B cell (primary cell): ENCODE data around the gene SHISA3. TPM values are rescaled to one million over a fixed set of nuclear protein-coding genes. Genes with fewer than 3 reads are reported as not detected.

Source experiments
- ATAC-seq: fragments of 200-7000 bp; cut with Tn5 transposase; one replicate; pipeline ENCODE4 v1.10.0; 2021; ENCODE audit warnings: low read depth, mild to moderate bottlenecking, moderate number of reproducible peaks, moderate library complexity
- CTCF ChIA-PET: fragments of 350-600 bp; sonication (Branson Sonifier 250); formaldehyde crosslinking; loops from one replicate; lab custom pipeline; 2021; ENCODE audit warnings: antibody characterized with exemption, inconsistent platforms; lab: Charles Lee
- POLR2A ChIA-PET: fragments of 350-600 bp; sonication (Branson Sonifier 250); formaldehyde crosslinking; loops from one replicate; lab custom pipeline; 2021; ENCODE audit warnings: antibody characterized with exemption; lab: Charles Lee
- DNase-seq: peaks from one replicate; pipeline ENCODE4 v3.0.0; 2013
- H2AFZ ChIP-seq: 2 replicates; pipeline ENCODE4 v1.6.1; 2012; ENCODE audit warnings: mild to moderate bottlenecking, low read depth, low read length; ENCODE audit not compliant: insufficient read depth, poor library complexity, severe bottlenecking
- H3K27ac ChIP-seq, 2 donors: 1 replicate in 1 of 2; 2 replicates in 1 of 2; pipeline ENCODE4 v1.5.1; 2012 to 2013; ENCODE audit warnings: low read length in 2 of 2, mild to moderate bottlenecking in 2 of 2, moderate library complexity in 1 of 2
- H3K27me3 ChIP-seq, 4 experiments: fragments of 200-600 bp in 1 of 4; sonication (generic) in 1 of 4; replicated peaks in 1 of 4; 1 replicate in 2 of 4; 2 replicates in 2 of 4; pipeline versions ENCODE4 v1.6.1 to v1.7.0; 2013 to 2016; ENCODE audit warnings: low read length in 3 of 4, mild to moderate bottlenecking in 2 of 4, mixed read lengths in 1 of 4, moderate library complexity in 1 of 4; ENCODE audit not compliant: insufficient read depth in 4 of 4, control insufficient read depth in 3 of 4; ENCODE audit errors: control extremely low read depth in 1 of 4
- H3K36me3 ChIP-seq, 2 experiments: replicated peaks in 1 of 2; 1 replicate in 1 of 2; 2 replicates in 1 of 2; pipeline versions ENCODE4 v1.6.1 to v1.7.1; 2013; ENCODE audit warnings: low read length in 1 of 2; ENCODE audit not compliant: insufficient read depth in 2 of 2, control insufficient read depth in 1 of 2; ENCODE audit errors: control extremely low read depth in 1 of 2, extremely low read depth in 1 of 2
- H3K4me1 ChIP-seq, 2 donors: fragments of 200-600 bp in 1 of 2; sonication (generic) in 1 of 2; 1 replicate in 1 of 2; 2 replicates in 1 of 2; pipeline versions ENCODE4 v1.5.1 to v1.6.1; 2013 to 2017; ENCODE audit warnings: low read length in 2 of 2; ENCODE audit not compliant: control insufficient read depth in 2 of 2, insufficient read depth in 2 of 2
- H3K4me2 ChIP-seq: replicated peaks from 2 replicates; pipeline ENCODE3; 2012; ENCODE audit warnings: mild to moderate bottlenecking, low read depth, low read length; ENCODE audit not compliant: poor library complexity, severe bottlenecking
- H3K4me3 ChIP-seq, 5 experiments: fragments of 200-600 bp in 1 of 5; sonication (generic) in 1 of 5; 1 replicate in 3 of 5; 2 replicates in 2 of 5; pipeline versions ENCODE4 v1.5.1 to v1.7.0; 2011 to 2016; ENCODE audit warnings: low read length in 4 of 5, mild to moderate bottlenecking in 4 of 5, low read depth in 2 of 5, control low read depth in 1 of 5, moderate library complexity in 1 of 5; ENCODE audit not compliant: insufficient read depth in 1 of 5; ENCODE audit errors: control extremely low read depth in 1 of 5, extremely low read depth in 1 of 5
- H3K79me2 ChIP-seq: fragments of 200-600 bp; sonication (generic); one replicate; pipeline ENCODE4 v1.6.0; 2016; ENCODE audit warnings: low read length; ENCODE audit not compliant: control insufficient read depth, insufficient read depth
- H3K9ac ChIP-seq: fragments of 200-600 bp; sonication (generic); 2 replicates; pipeline ENCODE4 v1.6.1; 2017; ENCODE audit warnings: mild to moderate bottlenecking, low read length, moderate library complexity
- H3K9me3 ChIP-seq, 3 donors: one replicate each; pipeline versions ENCODE4 v1.6.1 to v1.7.1; 2013; ENCODE audit warnings: low read length in 2 of 3; ENCODE audit not compliant: control insufficient read depth in 2 of 3, insufficient read depth in 1 of 3; ENCODE audit errors: control extremely low read depth in 1 of 3
- H4K20me1 ChIP-seq: 2 replicates; pipeline ENCODE4 v1.6.0; 2012; ENCODE audit warnings: mild to moderate bottlenecking, low read length; ENCODE audit not compliant: insufficient read depth, control insufficient read depth, poor library complexity, severe bottlenecking
- H3K27ac Mint-ChIP-seq: one replicate; pipeline ENCODE4 v1.8.0; 2021; ENCODE audit warnings: mixed read lengths
- H3K27me3 Mint-ChIP-seq: one replicate; pipeline ENCODE4 v1.8.0; 2021; ENCODE audit warnings: mixed read lengths
- H3K4me1 Mint-ChIP-seq: one replicate; pipeline ENCODE4 v1.8.0; 2021; ENCODE audit warnings: mixed read lengths
- H3K4me3 Mint-ChIP-seq: one replicate; pipeline ENCODE4 v1.8.0; 2021; ENCODE audit warnings: mixed read lengths
- H3K9me3 Mint-ChIP-seq: one replicate; pipeline ENCODE4 v1.8.0; 2022; ENCODE audit warnings: mixed read lengths; ENCODE audit not compliant: insufficient read depth
- CTCF ChIP-seq: fragments of 200-600 bp; IDR thresholded peaks from one replicate; pipeline ENCODE4 v1.8.0; 2022; ENCODE audit warnings: antibody characterized with exemption, mild to moderate bottlenecking
- EZH2 ChIP-seq: IDR thresholded peaks from 2 replicates; pipeline ENCODE4 v1.6.1; 2012; ENCODE audit warnings: borderline replicate concordance, low read depth, mild to moderate bottlenecking, moderate library complexity, low read length; ENCODE audit not compliant: insufficient read depth, poor library complexity, severe bottlenecking
- WGBS: methylation state at CpG from one replicate; pipeline ENCODE4 v1.1.5; 2013; ENCODE audit warnings: missing lambda C conversion rate; ENCODE audit not compliant: insufficient coverage; 5-methylcytosine and 5-hydroxymethylcytosine counted together
- intact Hi-C: fragments of 100-400 bp; cut with micrococcal nuclease; formaldehyde crosslinking; loops from one replicate; pipeline ENCODE4 v1.10.0; 2022
- polyA plus RNA-seq: library from polyadenylated mRNA; depleted of rRNA; stranded (reverse); fragments of >200 nt; gene quantifications from 2 replicates; pipeline ENCODE4 v1.2.3, GENCODE V29; 2012
- total RNA-seq, 2 donors: library from RNA; stranded (reverse); fragments of 120-200 nt in 1 of 2; gene quantifications; 1 replicate in 1 of 2; 2 replicates in 1 of 2; pipeline versions ENCODE4 v1.2.3 to v1.2.4, GENCODE V29; 2013 to 2022

Gene SHISA3
- total and polyA plus RNA-seq, 2 donors (not counting 1 experiment from before 2014, with no cell fraction given), result not detected

GRCh38 chr4:42401171-42401570, 3.9 kb downstream of the SHISA3 start:
- H3K27ac ChIP-seq, result no peak overlapping the region
- CTCF ChIA-PET, result no interaction called here
- peaks cover 30 to 31% of the 10 kb centered on the region in 2 donors for H3K4me1 ChIP-seq
- Mint-ChIP-seq H3K9me3 (no peaks in the 10 kb centered on the region), H3K4me1 (peaks cover 37% of the 10 kb centered on the region), H3K4me3 (no peak overlapping the region), H3K27ac (no peak overlapping the region), H3K27me3 (peaks cover 49% of the 10 kb centered on the region)
- DNase-seq (no peak), ATAC-seq (no peak)
- no peak overlapping the region for H3K4me3 ChIP-seq
- intact Hi-C loops, result no loop called here
- peaks cover 0 to 52% (median 21%) of the 10 kb centered on the region in 4 experiments for H3K27me3 ChIP-seq
- no peak overlapping the region for H3K4me2 ChIP-seq
- H2AFZ ChIP-seq, result no peak overlapping the region
- no peaks in the 10 kb centered on the region for H4K20me1 ChIP-seq
- WGBS, result 70% methylated on average over 9 of the region's 9 CpGs
- POLR2A ChIA-PET, result no interaction called here
- no peaks in the 10 kb centered on the region for H3K9me3 ChIP-seq
- peaks cover 1 to 2% of the 10 kb centered on the region in 2 experiments for H3K36me3 ChIP-seq
- no peak for TF ChIP-seq CTCF
- no peak for TF ChIP-seq EZH2
- no peaks in the 10 kb centered on the region for H3K79me2 ChIP-seq
- no peak overlapping the region for H3K9ac ChIP-seq

- POLR2A ChIA-PET, result no interaction called here
Measured at GRCh38 chr4:42404001-42404400, 6.7 kb downstream of the SHISA3 start.

More at GRCh38 chr4:42404001-42404400, 6.7 kb downstream of the SHISA3 start:
- TF ChIP-seq EZH2, result no peak
- TF ChIP-seq CTCF, result no peak
- H3K9ac ChIP-seq, result no peak overlapping the region
- 96% methylated on average over 4 of the region's 6 CpGs for WGBS
- H3K4me3 ChIP-seq, result no peak overlapping the region
- H3K4me1 ChIP-seq, result peaks cover 6 to 9% of the 10 kb centered on the region in 2 donors
- H3K4me3 Mint-ChIP-seq, result no peak overlapping the region
- no peak overlapping the region for H3K4me2 ChIP-seq
- H3K9me3 ChIP-seq, result no peaks in the 10 kb centered on the region
- H3K27me3 ChIP-seq, result peaks cover 0 to 24% (median 8%) of the 10 kb centered on the region in 4 experiments
- H3K27ac ChIP-seq, result no peak overlapping the region
- intact Hi-C loops, result no loop called here
- no peak overlapping the region for H3K27ac Mint-ChIP-seq
- H3K4me1 Mint-ChIP-seq, result peaks cover 14% of the 10 kb centered on the region
- no peaks in the 10 kb centered on the region for H3K9me3 Mint-ChIP-seq
- no peak overlapping the region for H2AFZ ChIP-seq
- peaks cover 28% of the 10 kb centered on the region for H3K27me3 Mint-ChIP-seq
- ATAC-seq (no peak), DNase-seq (no peak)
- H3K79me2 ChIP-seq, result no peaks in the 10 kb centered on the region
- CTCF ChIA-PET, result no interaction called here
- peaks cover 1 to 2% of the 10 kb centered on the region in 2 experiments for H3K36me3 ChIP-seq
- H4K20me1 ChIP-seq, result no peaks in the 10 kb centered on the region
